Fibroblast of pulmonary artery (primary cell): ENCODE data around the gene LMX1A.

Experiments used
- DNase-seq: peaks from one replicate; pipeline ENCODE4 v3.0.0-alpha.2; 2010; ENCODE audit warnings: low read depth
- H3K4me3 ChIP-seq: replicated peaks from 2 replicates; pipeline ENCODE4 v1.5.1; 2011; ENCODE audit warnings: low read depth, mild to moderate bottlenecking, control low read depth, low read length, moderate library complexity
- CTCF ChIP-seq: IDR thresholded peaks from 2 replicates; pipeline ENCODE4 v1.5.1; 2011; ENCODE audit warnings: mild to moderate bottlenecking, control low read depth, low read length, inconsistent platforms; ENCODE audit errors: missing control alignments

The LMX1A gene

GRCh38 chr1:165241321-165241720, 115.2 kb downstream of the LMX1A start:
- TF ChIP-seq CTCF, result no peak
- no peak for DNase-seq

GRCh38 chr1:165240492-165240891, 116.0 kb downstream of the LMX1A start:
- no peak for DNase-seq
- no peak for TF ChIP-seq CTCF
- H3K4me3 ChIP-seq, result no peak overlapping the region

More at GRCh38 chr1:165241321-165241720, 115.2 kb downstream of the LMX1A start:
- H3K4me3 ChIP-seq, result no peak overlapping the region

DNA sequence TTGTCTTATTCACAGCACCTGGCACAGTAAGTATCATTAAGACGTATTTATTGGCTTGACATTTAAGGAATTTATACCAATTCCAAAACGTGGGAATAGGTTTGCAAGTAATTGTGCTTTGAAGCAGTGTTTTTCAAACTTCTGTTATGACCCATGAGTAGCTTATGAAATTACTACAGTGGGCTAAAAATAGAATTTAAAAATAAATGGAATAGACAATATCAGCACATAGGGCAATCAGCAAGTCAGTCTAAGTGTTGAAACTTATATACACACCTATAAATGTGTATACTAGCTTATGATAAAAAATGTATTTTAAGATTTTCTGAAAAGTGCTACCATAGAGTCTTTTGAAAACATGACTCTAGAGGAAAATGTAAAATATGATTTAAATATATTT, 116.6 kb downstream of the LMX1A start:
- TF ChIP-seq CTCF, result no peak
- no peak for DNase-seq
- H3K4me3 ChIP-seq, result no peak overlapping the region

DNA sequence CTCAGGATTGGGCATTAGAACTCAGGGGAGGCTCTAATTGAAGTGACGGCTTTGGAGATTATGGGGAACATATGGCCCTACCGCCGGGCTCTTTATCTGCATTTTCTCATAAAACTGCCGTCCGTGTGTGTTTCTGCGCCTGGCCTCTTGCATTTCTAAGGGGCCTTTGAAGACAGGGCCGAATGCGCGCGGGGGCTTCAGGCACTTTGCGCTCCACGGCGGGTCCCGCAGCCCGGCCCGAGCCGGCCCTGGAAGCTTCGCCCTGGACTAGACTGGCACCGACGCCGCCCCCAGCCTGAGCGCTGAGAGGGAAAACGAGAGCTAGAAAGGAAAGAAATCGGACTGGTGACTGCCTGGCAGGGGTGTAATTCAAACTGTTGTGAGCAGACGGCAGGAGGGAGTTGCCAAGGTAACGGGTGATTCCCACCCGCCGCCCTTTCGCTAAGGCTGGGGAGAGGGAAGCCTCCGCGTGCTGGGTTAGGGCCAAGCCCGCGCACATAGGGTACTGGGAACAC, 120.7 kb downstream of the LMX1A start:
- TF ChIP-seq CTCF, result no peak
- DNase-seq, result no peak
- no peak overlapping the region for H3K4me3 ChIP-seq

DNA sequence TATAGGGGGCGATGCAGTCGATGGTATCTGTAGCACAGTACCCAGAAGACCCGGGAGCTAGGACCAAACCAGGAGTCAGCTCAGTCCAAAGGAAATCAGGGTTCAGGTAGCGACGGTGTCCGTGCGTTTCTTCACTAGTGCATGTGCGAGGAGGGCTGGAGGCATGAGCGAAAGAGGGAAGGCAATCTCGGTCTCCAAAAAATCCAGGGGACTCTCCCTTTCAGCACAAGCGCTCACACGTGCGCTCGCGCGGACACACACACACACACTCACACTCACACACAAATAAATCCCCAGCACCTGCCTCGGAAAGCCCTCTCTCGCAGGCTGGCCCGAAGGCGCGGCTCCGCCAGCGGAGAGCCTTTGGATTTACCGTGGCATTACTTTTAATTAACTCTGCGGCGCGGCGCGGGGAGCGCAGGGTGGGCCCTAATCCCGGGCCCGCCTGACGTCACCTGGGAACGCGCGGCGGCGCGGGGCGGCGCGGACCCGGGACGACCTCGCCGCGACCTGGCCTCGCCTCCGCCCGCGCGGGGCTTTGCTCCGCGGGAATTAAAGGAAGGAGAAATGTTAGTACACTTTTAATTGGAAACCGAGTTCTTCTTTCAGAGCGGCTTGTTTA, 121.2 kb downstream of the LMX1A start:
- no peak overlapping the region for H3K4me3 ChIP-seq
- TF ChIP-seq CTCF, result no peak
- no peak for DNase-seq

DNA sequence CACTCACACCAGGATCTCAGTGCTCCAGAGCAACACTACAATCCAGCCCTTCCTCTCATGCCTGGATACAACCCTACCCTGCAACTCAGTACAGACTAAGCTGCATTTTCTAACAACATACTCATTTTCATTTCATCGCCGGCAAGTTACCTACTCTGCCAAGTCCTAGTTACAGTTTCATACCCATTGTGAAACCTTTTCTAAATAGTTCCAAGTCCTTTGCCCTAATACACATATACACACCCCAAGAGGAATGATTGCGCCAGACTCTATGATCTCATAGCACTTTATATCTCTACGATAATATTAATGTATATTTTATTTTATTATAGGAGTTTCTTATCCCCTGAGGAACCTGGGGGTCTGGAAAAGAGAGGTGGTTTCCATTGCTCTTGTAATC, 122.4 kb downstream of the LMX1A start:
- TF ChIP-seq CTCF, result no peak
- no peak overlapping the region for H3K4me3 ChIP-seq
- no peak for DNase-seq

DNA sequence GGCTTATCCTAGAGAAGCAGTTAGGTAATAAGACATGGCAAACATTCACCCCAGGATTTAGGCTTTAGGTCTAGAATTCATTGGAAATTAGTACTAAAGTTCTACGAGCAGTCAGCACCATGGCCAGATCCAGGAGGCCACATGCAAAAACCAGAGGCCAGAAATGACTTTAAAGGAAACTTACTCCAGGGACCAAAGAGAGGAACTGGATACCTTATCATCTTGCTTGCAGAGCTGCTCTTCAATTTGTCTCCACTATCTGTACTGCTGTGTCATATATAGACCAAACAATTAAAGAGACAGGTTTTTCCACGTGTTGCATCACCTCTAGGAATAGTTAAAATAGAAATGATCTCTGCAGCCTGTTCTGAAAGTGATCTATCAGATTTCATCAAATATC, 127.8 kb downstream of the LMX1A start:
- no peak for TF ChIP-seq CTCF

More for the DNA sequence above, 127.8 kb downstream of the LMX1A start:
- DNase-seq, result peak; percentile 6
- H3K4me3 ChIP-seq, result no peak overlapping the region
